GM21529 (cell line): Measurements from ENCODE around the gene PLA2G2D.

ENCODE experiments used
- ATAC-seq: cut with Tn5 transposase; IDR thresholded peaks from one replicate; pipeline ENCODE4 v1.9.1; 2021; ENCODE audit not compliant: unreplicated experiment

Gene PLA2G2D

DNA sequence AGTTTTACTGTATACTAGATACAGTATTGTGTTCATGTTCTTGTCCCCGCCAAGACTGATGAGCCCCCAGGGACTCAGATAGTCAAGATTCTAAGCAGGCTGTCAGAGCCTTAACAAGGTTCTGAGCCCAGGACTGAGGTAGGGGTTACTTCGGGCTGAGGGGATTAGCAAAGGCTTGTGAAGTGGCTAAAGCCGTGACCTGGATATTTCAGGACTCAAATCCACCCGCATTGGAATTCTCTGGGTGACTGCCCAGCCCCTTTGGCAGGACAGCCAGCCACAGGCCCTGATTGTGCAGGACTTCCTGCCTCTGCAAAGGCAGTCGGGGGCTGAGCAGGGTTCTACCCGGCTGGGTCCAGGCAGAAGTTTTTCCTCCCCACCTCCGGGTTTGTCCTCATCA, 49.5 kb downstream of the PLA2G2D start, which contains the start of gene PLA2G5:
Gene PLA2G5 (plus strand): TSS at position 321 of the 400 bp plus-strand sequence. CDS start 14,637 bp downstream, outside the sequence.
- ATAC-seq = no peak

DNA sequence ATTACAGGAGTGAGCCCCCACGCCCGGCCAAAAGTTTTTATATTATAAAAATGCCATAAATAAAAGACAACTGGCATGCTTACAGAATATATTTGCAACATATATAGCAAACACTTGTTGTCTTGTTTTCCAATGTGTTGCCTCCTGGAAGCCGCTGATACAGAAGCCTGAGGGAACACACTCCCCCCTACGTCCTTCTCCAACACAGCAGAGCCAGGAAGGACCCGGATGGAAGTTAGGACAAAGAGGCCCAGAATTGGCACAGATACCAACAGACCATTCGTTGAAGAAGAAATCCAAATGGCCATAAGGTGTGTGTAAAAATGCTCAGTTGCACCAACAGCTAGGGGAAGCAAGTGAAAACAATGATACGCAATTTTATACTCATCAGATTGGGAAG, 50.6 kb downstream of the PLA2G2D start:
- no peak for ATAC-seq

DNA sequence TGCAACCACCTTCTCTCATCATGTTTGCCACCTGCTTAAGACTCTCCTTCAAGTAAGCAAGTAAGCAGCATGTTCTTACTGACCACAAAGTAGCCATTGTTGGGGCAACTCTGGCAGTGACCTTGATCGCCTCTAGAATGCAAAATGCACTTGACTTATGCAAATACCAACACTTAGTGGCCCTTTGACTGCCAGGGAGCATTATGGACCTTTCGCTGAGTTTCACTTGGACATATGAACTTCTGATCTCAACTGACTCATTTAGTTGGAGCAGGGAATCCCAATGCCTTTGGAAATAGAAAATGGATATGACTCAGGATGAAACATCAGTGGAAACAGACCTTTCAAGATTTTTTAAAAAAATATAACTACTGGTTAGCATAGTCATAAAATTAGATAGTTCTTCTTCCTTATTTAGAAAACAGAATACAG, 55.5 kb downstream of the PLA2G2D start:
- ATAC-seq = no peak
